Iris pigment epithelial cell (primary cell): ENCODE results near the gene C2orf68.
"Not testable (repeated sequence)": the region's sequence is repeated elsewhere in the genome, so short reads cannot be mapped to it uniquely, and the experiment has no call there.

Source experiments
- DNase-seq: peaks from one replicate; pipeline ENCODE4 v3.0.0-alpha.2; 2011; ENCODE audit warnings: low read depth

C2orf68 gene

GRCh38 chr2:85611705-85612587 is at the start of gene C2orf68:
Gene C2orf68 (minus strand): TSS chr2:85612066. CDS start chr2:85611984, 82 bp downstream.
- peak; percentile 68 for DNase-seq

- no peak for DNase-seq
Measured at GRCh38 chr2:85661139-85661858, 49.4 kb upstream of the C2orf68 start.

GRCh38 chr2:85660725-85661124 is 48.9 kb upstream of the C2orf68 start:
- DNase-seq, result no peak

- DNase-seq, result not testable (repeated sequence)
Measured at GRCh38 chr2:85660301-85660700, 48.4 kb upstream of the C2orf68 start.

GRCh38 chr2:85659324-85659981 is 47.6 kb upstream of the C2orf68 start:
- DNase-seq, result no peak

- DNase-seq, result not testable (repeated sequence)
Measured at GRCh38 chr2:85657399-85657798, 45.5 kb upstream of the C2orf68 start.

GRCh38 chr2:85656468-85656867 is 44.6 kb upstream of the C2orf68 start:
- DNase-seq, result no peak

GRCh38 chr2:85655961-85656417 is 44.1 kb upstream of the C2orf68 start:
- no peak for DNase-seq

GRCh38 chr2:85653996-85654395 is 42.1 kb upstream of the C2orf68 start:
- DNase-seq, result no peak

- no peak for DNase-seq
Measured at GRCh38 chr2:85652056-85652455, 40.2 kb upstream of the C2orf68 start.

- no peak for DNase-seq
Measured at GRCh38 chr2:85651097-85651496, 39.2 kb upstream of the C2orf68 start.

GRCh38 chr2:85650456-85650855 is 38.6 kb upstream of the C2orf68 start:
- DNase-seq, result no peak

- peak; percentile 71 for DNase-seq
Measured at GRCh38 chr2:85649201-85650190, 37.6 kb upstream of the C2orf68 start.

- DNase-seq, result peak; percentile 75
Measured at GRCh38 chr2:85648619-85649018, 36.8 kb upstream of the C2orf68 start.

GRCh38 chr2:85647823-85648526 is 36.1 kb upstream of the C2orf68 start:
- no peak for DNase-seq

- no peak for DNase-seq
Measured at GRCh38 chr2:85646166-85646565, 34.3 kb upstream of the C2orf68 start.

- no peak for DNase-seq
Measured at GRCh38 chr2:85644909-85645308, 33.0 kb upstream of the C2orf68 start.

GRCh38 chr2:85642725-85643124 is 30.9 kb upstream of the C2orf68 start:
- no peak for DNase-seq

GRCh38 chr2:85635636-85636035 is 23.8 kb upstream of the C2orf68 start:
- DNase-seq, result peak; percentile 50

- no peak for DNase-seq
Measured at GRCh38 chr2:85635011-85635410, 23.1 kb upstream of the C2orf68 start.

GRCh38 chr2:85631316-85631715 is 19.4 kb upstream of the C2orf68 start:
- DNase-seq, result no peak
